ENCODE measurements around the gene S100A2.

S100A2 gene

DNA sequence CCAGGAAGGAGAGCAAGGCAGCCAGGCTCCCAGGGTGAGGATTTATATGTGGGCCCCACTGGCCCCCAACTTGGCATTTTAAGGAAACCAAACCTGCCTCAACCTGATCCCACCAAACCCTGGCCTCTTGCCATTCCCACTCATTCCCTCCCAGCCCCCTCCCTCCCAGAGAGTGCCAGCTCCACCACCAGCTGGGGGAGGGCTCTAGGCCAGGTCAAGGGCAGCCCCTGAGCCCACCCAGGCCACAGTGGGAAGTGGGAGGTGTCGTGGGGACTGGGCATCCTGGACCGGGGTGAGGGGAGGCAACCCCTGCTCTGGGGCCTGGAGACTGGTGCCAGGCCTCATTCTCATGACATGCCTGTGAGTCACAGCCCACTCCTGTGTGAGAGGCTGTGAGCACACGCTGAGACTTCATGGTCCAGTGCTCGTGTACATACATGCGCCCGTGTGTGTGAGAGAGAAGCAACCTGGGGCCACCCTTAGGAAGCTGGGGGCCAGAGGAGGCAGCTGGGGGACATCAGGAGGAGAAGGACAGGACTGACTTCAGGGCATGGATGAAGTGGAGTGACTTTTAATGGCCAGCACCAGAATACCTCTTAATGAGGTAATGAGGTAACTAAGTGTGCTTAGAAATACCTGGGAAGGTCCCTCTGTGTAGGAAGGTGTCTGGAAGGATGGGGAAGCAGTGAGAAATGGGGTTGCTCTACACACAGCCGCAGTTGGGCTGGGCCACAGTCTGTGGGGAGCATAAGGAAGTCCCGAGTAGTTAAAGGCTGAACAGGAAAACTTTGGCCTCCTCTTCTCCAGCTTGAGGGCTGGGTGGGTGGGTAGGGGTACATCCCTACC is at the start of gene S100A2:
S100A2 (minus strand) TSS at position 316 of the 846 bp plus-strand sequence. CDS start 1,967 bp downstream, outside the sequence.
- no peak for DNase-seq (ENCODE audit: low read depth)

DNA sequence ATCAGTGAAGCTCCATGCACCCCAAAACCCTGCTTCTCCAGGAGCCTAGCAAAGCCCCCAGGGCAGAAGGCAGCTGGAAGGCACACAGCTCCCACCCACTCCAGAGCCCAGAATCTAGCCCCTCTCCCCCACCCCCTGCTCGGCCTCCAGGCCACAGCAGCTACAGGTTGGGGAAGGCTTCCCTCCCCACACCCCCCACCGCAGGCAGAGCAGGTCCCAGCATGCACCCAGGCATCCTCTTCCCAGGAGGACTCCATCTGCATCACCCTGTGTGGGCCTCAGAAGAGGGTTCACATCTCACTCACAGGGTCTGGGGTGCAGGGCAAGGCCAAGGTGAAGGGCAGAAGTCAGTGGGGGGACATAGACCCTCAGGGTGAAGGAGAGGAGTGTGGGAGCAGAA is 49.8 kb upstream of the S100A2 start:
- no peak for DNase-seq (ENCODE audit: low read depth)

DNA sequence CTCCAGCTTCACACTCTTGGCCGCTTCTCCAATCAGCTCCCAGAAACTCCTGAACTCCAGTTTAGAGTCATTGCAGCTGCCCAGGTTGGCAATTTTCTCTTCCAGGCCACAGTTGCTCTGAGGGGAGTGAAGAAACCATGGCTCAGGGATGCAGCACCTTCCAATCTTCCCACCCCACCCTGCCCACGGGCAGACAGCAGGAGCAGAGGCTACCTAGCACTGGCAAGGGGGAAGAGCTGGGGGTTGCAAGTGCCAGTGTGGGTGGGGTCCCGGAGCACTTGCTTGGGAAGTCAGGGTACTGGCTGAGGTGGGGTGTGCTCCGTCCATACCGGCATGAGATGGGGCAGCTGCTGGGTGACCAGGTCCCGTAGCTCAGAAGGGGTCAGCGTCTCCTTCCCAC is 49.3 kb upstream of the S100A2 start:
- DNase-seq (ENCODE audit: low read depth) = no peak

DNA sequence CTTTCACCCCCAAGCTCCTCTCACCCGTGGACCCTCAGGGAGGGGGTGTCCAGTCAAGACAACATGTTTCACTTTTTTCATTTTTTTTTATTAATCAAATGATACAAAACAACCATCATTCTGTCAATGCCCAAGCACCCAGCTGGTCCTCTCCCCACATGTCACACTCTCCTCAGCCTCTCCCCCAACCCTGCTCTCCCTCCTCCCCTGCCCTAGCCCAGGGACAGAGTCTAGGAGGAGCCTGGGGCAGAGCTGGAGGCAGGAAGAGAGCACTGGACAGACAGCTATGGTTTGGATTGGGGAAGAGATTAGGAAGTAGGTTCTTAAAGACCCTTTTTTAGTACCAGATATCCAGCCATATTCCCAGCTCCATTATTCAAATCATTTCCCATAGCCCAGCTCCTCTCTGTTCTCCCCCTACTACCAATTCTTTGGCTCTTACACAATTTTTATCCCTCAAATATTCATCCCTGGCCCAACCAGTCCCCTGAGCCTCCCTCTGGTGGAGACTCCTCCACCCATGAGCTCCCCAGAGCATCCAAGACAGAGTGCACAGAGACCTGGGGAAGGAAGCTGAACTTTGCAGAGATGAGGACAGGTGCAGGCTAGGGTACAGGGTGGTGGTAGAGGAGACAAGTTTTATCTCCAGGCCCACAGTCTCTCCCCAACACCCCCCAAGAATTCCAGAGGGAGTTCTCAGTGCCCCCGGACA is 48.7 kb upstream of the S100A2 start:
- no peak for DNase-seq (ENCODE audit: low read depth)

DNA sequence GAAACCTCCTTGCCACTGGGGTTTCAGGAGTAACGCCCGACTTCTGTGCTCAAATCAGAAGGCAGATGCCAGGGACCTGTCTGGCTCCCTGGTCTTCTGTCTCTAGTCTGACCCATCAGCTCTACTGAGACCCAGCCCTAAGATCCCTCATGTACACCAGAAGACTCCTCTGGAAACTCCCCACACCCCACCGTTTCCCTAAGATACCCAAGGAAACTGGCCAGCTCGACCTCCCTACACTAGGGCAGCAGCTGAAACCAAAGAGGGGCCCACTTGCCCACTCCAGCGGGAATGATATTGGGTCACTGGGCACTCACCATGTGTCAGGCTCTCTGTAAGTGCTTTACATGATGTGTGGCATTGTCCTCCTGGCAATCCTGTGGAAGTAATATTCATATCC is 47.8 kb upstream of the S100A2 start:
- DNase-seq (ENCODE audit: low read depth) = no peak

DNA sequence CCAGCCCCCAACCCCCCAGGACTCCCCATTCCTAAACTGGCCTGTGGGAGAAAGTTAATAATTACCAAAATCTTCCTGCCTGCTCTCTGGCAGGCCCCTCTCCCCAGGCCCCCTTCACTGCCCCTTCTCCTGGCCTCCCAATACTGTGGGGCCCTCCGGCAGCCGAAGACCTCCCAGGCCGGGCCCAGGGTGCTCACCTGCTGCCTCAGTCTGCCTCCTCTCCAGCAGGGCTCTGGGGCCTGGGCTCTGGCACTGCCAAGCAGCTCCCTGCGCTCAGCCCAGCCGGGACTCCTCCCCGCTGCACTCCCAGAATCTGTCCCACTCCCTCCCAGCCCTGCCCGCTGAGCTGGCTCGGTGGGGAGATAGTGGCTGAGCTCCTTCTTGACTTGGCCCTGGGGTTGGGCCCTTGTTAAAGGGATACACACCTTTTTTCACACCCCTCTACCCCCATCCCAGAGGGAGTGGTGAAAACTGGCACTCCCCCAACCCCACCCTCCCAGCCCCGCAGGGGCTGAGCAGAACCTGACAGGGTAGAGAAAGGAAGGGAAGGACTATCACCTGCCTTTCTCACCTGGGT is 47.2 kb upstream of the S100A2 start, which contains the start of gene S100A16:
S100A16 (minus strand) TSS at position 383 of the 577 bp plus-strand sequence. CDS start 4,986 bp downstream, outside the sequence.
- DNase-seq (ENCODE audit: low read depth) = no peak

DNA sequence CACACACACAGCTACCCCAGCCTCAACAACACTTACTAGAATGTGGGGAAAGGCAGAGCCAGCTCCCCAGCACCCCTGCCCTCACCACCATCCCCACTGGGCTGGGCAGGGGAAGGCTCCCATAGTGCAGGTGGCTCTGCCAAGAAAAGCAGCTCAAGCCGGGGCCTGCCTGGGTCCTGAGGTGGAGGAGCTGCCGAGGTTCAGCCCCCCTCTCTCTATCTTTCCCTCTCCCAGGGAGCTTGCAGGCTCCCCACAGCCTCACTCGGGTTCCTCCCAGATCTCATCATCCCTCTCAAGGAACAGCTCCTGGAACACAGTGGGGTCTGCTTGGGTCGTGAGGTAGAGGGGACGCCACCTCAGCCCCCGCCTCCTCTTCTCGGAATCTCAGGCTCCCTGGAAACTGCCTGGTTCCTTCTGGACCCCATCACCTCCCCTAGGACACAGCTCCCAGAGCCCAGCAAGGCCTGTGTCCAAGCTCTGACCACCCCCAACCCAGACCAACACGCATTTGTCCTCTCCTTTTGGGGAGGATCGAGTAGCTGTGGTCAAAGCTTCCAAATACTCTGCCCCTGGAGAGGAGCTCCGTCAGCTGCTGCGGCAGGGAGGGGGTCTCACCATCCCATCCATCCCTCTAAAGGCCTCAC is 46.6 kb upstream of the S100A2 start:
- no peak for DNase-seq (ENCODE audit: low read depth)

DNA sequence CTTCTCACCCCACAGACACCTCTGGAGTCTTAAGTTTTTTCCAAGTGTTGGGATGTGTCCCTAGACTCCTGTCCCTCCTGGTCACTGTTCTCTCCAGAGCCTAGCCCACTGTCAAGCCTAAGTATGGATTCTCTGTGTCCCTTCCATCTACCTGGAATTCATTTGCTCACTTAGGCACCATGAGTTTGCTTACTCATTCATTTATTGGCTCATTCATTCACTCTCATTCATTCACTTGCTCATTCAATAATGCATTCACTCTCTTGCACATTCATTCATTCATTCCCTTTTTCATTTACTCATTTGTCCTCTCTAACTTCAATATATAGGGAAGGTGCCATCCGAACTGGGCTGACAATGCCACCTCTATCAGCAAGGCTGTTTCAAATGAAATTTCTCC is 45.7 kb upstream of the S100A2 start:
- no peak for DNase-seq (ENCODE audit: low read depth)

DNA sequence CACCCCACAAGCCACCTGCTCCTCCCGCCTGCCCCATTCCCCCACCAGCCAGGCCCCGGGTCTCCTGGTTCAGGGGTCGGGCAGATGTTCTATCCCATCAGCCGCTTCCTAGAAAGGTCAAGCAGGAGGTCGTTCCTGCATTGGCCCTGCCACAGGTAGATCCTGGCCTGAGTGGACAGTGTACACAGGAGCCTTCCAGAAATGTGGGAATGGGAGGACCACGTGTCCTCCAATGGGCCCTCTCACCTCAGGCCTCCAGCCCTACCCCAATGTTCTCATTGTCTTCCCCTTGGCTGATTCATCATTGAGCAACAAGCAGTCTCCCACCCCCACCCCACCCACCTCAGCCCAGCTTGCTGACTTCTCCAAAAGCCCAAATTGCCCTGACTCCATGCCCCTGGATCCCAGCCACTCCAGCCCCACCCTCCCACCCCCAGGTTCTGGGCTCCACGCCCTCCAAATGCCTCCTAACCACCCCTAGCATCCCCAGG is 45.2 kb upstream of the S100A2 start:
- DNase-seq (ENCODE audit: low read depth) = no peak

DNA sequence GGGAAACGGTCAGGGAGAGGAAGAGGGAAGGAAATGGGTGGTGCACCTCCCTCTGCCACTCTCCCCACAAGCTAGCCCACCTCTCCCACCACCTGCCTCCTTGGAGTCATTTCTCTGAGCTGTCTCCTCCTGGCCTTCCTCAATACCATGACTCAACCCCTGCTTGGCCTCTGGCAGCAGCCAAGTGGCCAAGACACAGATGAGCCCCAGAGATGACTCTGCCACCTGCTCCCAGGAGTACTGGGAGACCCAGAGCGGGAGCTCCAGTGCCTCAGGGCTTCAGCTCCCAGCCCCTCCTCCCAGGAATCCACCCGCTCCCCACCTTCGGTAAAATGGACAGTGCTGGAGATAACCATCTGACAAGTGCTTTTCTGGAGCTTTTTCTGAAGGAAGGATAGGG is 44.7 kb upstream of the S100A2 start:
- no peak for DNase-seq (ENCODE audit: low read depth)

DNA sequence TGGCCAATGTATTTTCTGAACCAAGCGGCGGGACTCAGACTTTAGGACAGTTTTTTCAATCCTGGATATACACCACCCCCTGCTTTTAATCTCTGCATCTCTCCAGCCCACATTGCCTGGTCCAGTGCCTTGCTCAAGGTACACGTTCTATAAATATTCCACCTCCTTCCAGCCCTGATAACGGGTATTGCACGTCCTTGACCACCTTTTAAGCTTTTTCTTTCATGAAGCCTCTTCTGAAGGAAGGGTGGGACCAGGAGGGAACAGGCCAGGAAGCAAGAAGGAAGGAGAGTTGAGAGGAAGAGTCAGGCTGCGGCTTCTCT is 43.9 kb upstream of the S100A2 start:
- DNase-seq (ENCODE audit: low read depth) = no peak

DNA sequence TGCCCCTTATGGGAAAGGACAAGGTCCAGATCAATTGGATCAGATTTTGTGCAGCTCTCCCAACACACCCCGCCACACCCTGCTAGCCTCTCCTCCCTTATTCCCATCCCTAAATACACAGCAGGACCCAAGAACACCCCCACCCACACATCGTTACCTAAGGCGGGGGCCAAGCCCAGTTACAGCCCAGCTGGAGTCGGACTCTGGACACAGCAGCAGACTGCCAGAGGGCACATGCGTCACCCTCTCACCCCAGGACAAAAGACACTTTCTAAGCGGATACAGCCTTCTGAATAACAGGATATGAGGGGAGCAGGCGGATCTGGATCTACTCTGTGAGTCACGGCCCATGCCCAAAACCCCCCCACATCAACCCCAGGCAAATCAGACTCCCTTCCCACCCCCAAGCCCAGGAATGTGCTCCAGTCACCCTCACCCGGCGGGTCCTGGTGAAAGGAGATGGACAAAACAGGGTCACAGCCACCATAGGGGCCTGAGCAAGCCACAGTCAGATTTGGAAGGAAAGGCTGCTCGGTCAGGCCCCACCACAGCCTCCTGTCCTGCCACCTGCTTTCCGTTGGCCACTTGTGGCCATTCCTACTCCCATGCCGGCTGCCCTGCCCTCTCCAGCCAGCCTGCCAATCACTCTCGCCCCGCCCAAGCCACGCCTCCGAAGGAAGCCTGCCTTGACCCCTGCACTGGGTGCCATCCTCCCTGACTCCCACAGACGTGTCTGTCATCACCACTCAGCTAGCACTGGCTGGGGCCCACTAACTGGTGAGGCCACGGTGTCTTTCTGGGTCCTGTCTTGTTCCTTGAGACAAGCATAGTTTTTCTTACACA is 43.3 kb upstream of the S100A2 start:
- DNase-seq (ENCODE audit: low read depth) = no peak

DNA sequence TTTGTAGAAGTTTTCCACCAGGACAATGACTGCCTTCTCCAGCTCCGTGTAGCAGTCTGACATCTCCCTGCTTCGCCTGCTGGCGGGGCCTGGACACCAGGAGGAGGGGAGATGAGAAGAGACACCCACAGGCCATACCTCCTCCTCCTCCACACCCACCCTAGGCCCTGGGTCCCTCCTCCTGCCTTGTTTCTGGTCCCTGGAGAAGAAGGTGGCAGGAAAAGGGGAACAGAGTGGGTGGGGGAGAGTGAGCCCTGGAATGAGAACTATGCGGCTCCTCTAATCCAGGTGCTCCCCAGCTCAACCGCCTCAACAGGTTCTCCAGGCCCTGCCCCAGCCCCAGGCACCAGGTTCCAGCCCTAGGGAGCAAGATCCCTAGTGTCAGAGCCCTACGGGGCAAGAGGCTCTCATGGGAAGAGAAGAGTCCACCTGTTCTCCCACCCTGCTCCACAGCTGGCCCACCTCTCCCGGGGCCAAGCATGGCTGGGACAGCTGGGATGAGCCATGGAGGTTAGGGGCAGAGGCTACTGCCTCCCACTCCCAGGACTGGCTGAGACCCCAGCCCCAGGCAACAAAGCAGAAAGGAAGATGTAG is 42.5 kb upstream of the S100A2 start:
- no peak for DNase-seq (ENCODE audit: low read depth)

DNA sequence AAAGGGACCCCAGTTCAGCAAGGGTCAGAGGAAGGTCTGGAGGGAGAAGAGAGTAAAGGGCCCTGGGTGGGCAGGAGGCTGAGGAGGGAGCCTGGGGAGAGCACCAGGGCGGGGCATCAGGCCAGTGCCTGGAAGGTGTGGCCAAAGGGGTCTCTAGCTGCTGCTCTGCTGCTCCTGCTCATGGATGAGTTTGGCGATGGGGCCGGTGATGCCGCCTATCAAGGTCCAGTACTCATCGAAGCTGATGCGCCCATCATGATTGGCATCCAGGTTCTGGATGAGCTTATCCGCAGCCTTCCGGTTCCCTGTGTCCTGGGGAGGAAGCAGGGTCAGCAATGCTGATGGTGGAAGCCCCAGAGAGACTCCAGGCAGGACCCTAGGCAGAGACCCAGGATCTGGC is 41.7 kb upstream of the S100A2 start:
- no peak for DNase-seq (ENCODE audit: low read depth)

DNA sequence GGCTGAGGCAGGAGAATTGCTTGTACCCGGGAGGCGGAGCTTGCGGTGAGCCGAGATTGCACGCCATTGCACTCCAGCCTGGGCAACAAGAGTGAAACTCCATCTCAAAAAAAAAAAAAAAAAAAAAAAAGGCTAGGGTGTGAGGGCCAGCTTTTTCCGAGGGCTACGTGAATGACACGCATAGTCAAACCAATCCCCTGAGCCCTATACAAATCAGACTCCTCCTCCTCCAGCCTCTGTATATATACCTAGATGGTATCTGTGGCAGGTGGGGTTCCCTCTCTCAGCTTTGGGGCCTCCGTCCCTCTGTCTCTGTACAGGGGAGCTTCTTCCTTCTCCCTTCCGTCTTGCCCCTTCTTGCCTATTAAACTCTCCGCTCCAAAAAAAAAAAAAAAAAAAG is 40.5 kb upstream of the S100A2 start:
- no peak for DNase-seq (ENCODE audit: low read depth)

DNA sequence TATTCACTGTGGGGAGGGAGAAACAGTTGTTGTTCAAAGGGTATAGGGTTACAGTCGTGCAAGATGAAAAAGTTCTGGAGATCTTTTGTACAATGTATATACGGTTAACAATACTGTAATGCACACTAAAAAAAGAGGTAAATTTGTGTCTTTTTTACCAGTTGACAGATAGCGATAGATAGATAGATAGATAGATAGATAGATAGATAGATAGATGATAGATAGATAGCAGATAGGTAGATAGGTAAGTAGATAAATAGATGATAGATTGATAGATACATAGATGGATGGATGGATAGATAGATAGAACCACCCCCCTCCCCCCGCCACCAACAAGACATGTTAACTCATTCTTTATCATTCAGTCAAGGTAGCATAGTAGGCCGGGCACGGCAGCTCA is 37.1 kb upstream of the S100A2 start:
- DNase-seq (ENCODE audit: low read depth) = no peak

DNA sequence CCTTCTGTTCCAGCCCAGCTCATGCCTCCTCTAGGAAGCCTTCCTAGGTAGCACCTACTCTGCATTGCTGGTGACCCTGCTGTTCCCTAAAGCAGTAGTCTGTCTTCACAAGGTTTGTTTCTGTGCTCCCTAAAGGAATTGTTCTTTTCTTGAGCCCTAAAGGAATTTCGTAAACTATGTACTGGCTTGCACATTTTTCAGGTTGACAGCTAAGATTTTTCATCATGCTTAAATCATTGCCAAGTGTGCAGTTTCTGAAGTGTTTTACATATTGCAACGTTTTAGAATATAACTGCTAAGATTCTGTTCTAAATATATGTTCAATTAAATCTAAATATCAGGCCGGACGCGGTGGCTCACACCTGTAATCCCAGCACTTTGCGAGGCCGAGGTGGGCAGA is 34.2 kb upstream of the S100A2 start:
- no peak for DNase-seq (ENCODE audit: low read depth)

DNA sequence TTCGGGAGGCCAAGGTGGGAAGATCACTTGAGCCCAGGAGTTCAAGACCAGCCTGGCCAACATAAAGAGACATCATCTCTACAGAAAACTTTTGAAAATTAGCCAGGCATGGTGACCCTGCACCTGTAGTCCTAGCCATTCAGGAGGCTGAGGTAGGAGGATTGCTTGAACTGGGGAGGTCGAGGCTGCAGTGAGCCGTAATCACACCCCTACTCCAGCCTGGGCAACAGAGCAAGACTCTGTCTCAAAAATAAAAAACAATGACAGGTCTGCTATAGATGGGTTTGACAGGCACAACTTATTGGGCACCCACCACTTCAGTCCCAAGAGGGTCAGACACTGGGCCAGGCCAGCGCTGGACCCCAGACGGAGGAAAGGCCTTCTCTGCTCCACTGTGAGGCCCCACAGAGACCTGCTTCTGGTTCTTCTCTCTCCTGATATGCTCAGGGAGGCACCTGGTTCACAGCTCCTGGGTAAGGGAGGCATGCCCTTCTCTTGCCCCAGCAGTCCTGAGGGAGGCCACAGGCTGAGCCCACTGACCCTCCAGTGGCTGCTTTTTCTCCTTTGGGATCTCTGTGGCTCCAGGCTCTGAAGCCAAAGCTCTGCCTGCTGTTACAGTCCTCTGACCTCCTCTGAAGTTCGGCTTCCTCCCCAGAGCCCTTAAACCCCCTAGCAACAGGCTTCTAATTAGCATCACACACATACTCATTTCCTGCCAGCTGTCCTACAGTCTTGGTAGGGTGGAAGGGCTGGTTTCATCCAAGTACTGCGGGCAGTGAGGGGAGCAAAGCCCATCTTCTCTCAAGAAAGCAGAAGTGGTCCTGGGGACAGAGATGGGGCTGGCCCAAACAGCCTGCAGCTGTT is 32.9 kb upstream of the S100A2 start:
- DNase-seq (ENCODE audit: low read depth) = no peak

DNA sequence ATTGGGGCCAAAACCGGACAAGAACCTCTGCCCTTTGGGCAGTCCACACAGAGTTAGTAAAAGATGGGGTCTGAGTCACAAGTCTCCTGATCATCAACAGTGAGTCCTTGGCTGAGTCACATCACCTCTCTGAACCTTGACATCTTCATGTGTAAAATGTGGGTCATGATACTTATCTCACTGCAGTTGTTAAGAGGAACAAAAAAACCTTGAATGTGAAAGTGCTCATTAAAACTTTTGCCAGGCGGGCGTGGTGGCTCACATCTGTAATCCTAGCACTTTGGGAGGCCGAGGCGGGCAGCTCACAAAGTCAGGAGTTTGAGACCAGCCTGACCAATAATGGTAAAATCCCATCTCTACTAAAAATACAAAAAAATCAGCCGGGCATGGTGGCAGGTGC is 31.6 kb upstream of the S100A2 start:
- no peak for DNase-seq (ENCODE audit: low read depth)

DNA sequence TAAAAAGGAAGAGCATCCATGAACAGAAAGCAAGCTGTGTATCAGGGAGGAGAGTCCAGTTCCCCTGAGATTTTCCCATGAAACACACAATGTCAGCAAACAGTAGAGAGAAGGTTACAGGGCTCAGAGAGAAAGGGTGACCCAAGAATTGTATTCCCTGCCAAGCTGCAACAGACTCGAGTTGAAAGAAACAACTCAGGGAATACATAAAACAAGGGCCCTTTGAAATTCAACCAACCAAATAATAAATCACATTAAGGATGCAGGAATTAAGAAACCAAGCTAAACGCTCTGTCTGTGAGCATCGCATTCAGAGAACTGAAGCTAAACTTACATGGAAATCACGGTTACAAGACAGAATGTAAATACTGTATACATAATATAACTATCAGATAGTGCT is 27.1 kb upstream of the S100A2 start:
- DNase-seq (ENCODE audit: low read depth) = no peak
